Stimulated activated CD4-positive, alpha-beta T cell treated with anti-CD3 and anti-CD28 coated beads, Interleukin-15, amount 100 ng/mL, for 48 hours (primary cell): ENCODE results near the gene FBXL19.
"Not testable (repeated sequence)": the region's sequence is repeated elsewhere in the genome, so short reads cannot be mapped to it uniquely, and the experiment has no call there.

Source experiments
- DNase-seq, 2 donors: peaks; one replicate each; pipeline ENCODE4 v3.0.0-alpha.2; 2020; ENCODE audit warnings: low read depth in 2 of 2

FBXL19 gene

GRCh38 chr16:30923554-30924075 lies at the start of gene FBXL19:
Gene FBXL19, plus strand, starts transcription at chr16:30923572. Its CDS starts 2,183 bp downstream, at chr16:30925755.
- no peak for DNase-seq

- DNase-seq = no peak
These were observed 49.0 kb upstream of the FBXL19 start for GRCh38 chr16:30874244-30874820.

- DNase-seq = peak; percentile 75 to 84
These were observed 48.3 kb upstream of the FBXL19 start for GRCh38 chr16:30874821-30875717.

- DNase-seq = no peak
These were observed 47.2 kb upstream of the FBXL19 start for GRCh38 chr16:30875871-30876801.

GRCh38 chr16:30876867-30877266 lies 46.5 kb upstream of the FBXL19 start:
- no peak for DNase-seq

GRCh38 chr16:30882429-30883310 lies 40.7 kb upstream of the FBXL19 start:
- no peak for DNase-seq

- no peak for DNase-seq
These were observed 38.6 kb upstream of the FBXL19 start for GRCh38 chr16:30884760-30885159.

GRCh38 chr16:30885196-30885595 lies 38.2 kb upstream of the FBXL19 start:
- no peak for DNase-seq

- DNase-seq = no peak
These were observed 37.2 kb upstream of the FBXL19 start for GRCh38 chr16:30886145-30886544.

- DNase-seq = no peak
These were observed 35.4 kb upstream of the FBXL19 start for GRCh38 chr16:30887927-30888326.

- DNase-seq = no peak
These were observed 34.4 kb upstream of the FBXL19 start for GRCh38 chr16:30888856-30889499.

- no peak for DNase-seq
These were observed 33.7 kb upstream of the FBXL19 start for GRCh38 chr16:30889721-30890120.

- DNase-seq = not testable (repeated sequence)
These were observed 32.1 kb upstream of the FBXL19 start for GRCh38 chr16:30891043-30891823.

GRCh38 chr16:30892670-30893416 lies 30.5 kb upstream of the FBXL19 start:
- DNase-seq = no peak

- no peak for DNase-seq
These were observed 30.0 kb upstream of the FBXL19 start for GRCh38 chr16:30893417-30893743.

GRCh38 chr16:30893744-30894539 lies 29.4 kb upstream of the FBXL19 start, which contains the start of gene BCL7C:
Gene BCL7C, minus strand, starts transcription at chr16:30894077. Its CDS starts 133 bp downstream, at chr16:30893944.
- DNase-seq = peak; percentile 62 to 82

GRCh38 chr16:30894540-30895368 lies 28.6 kb upstream of the FBXL19 start:
- DNase-seq = no peak
